Activated CD8-positive, alpha-beta memory T cell treated with anti-CD3 and anti-CD28 coated beads, Interleukin-2, amount 50 U/mL, for 24 hours (primary cell): Measurements from ENCODE around the gene MTHFSD.

Experiments
- DNase-seq: peaks from one replicate; pipeline ENCODE4 v3.0.0-alpha.2; 2020; ENCODE audit errors: extremely low read depth

The MTHFSD gene

DNA sequence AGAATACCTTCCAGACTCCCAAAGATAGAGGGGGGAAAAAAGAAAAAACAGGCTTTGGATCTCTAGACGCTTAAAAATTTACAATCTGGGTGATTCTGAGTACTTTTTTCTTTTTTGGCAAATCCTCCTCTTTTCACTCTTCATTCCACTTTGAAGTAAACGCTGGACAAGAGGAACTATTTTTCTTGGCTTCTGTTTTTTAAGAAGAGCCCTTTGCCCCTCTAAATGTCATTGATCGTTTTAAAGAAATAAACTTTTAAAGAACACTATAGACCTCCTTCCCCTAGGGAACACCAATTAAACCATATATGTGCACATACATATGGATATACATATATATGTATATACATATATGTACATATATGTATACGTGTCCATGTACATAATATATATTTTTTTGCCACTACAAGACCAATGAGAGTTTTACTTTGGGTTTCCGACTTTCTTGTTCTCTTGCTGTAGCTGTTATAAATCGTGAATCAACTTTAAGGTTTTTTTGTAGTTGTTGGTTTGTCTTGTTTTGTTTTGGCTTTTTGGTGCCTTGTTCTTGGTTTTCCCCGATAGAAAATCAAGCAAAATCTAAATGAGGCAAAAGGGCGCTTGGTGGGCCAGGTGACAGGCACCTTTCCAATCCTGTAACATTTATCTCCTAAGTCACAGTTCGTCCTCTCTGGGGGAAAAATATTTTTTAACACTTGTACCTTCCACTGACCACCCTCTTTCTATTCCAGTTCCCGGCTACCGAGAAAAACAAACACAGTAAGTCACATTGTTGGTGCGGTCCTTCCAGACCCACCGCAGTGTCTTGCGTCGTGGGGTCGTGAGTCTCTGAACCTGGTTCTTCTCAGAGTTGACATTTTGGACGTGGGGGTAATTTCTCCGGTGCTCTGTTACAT, 40.3 kb downstream of the MTHFSD start:
- DNase-seq, result no peak

GRCh38 chr16:86513471-86514277, 41.4 kb downstream of the MTHFSD start:
- no peak for DNase-seq

DNA sequence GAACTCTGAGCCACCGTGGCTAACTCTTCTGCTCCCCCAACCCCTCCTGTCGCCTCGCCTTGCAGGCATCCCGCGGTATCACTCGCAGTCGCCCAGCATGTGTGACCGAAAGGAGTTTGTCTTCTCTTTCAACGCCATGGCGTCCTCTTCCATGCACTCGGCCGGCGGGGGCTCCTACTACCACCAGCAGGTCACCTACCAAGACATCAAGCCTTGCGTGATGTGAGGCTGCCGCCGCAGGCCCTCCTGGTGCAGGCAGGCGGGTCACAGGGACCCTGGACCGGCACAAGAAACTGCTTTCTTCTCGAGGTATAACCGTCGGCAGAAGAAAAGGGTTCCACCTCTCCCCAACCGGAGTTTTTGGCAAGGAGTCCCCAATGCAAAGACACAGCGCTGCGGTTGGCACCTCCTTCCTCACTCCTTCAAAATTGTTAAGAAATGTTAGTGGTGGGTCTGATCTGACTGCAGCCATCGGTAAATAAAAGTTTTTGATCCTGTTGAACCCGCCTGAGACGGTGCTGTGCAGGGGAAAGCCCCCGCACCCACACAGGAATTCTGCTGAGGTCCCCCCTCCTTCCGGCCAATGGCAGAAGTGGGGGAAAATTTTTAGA, 42.1 kb downstream of the MTHFSD start:
- no peak for DNase-seq

- no peak for DNase-seq
Observed at GRCh38 chr16:86512301-86512859, 42.7 kb downstream of the MTHFSD start.

GRCh38 chr16:86511317-86512161, 43.5 kb downstream of the MTHFSD start:
- DNase-seq, result no peak

GRCh38 chr16:86510465-86511261, 44.4 kb downstream of the MTHFSD start, which contains the start of gene FOXF1:
TSS of gene FOXF1 (plus strand) at chr16:86510527. CDS start at chr16:86510570, 43 bp downstream.
- DNase-seq, result no peak

DNA sequence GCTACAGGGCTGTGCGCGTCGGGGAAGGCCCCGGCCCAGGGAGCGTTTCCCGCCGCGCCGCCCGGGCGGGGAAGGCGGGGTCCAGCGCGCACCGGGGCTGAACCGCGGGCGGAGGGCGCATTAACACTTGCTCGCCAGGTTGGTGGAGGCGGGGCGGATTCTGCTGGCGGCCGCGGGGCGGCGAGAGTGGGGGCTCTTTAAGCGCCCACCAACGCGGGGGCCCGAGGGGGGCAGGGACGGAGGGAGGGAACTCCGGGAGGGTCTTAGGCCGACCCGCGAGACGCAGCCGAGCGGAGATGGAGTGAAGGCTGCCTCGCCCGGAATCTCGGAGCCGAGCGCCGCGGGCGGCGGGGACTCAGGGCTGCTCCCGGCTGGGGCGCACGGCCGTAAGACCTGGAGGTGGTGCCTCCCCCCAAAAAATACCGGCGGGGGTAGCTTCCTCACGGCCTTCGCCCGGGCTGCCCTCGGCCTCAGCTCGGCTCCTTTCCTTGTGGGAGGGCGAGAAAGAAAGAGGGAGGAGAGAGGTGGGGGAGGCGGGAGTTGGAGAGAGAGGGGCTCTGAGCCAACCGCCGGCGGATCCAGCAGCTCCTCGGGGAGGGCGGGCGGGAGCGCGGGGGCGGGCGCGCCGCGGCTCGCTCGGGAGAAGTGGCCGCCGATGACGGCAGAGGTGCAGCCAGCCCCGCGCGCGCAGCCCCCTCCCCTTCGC, 45.1 kb downstream of the MTHFSD start:
- no peak for DNase-seq

DNA sequence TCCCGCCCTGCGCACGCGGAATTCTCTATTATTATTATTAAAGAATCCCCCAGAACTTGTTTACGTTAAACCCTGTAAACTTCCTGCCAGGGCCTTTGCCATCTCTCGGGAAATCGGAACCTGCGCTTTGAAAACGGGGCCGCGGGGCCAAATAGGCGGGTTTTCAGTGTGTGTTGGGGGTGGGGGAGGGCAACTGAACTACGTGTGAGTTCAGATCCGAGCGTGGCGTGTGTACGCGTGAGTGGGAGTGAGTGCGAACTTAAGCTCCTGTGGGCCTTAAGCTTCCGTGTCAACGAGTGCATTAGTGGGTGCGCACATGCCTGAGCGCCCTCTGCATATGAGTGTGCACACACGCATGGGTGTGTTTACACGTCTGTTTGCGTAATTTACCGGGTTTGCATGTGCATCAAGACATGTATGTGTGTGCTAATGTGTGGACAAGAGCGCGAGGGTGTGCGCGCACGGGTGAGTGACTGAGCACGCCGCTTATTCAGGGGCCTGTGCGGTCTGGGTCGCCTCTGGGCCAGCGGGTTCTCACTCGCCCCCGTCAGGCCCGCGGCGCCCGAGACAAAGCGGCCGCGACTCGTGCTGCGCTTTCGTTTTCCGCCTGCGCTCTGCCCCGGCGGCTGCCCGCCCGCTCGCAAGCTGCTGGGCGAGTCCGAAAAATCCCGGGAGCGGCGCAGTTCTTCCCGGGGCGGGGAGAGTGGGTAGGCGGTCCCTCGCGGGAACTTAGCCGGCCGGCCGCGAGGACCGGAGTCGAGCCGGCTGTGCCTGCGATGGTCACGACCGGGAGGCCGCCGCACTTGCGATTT, 45.9 kb downstream of the MTHFSD start:
- DNase-seq, result no peak

DNA sequence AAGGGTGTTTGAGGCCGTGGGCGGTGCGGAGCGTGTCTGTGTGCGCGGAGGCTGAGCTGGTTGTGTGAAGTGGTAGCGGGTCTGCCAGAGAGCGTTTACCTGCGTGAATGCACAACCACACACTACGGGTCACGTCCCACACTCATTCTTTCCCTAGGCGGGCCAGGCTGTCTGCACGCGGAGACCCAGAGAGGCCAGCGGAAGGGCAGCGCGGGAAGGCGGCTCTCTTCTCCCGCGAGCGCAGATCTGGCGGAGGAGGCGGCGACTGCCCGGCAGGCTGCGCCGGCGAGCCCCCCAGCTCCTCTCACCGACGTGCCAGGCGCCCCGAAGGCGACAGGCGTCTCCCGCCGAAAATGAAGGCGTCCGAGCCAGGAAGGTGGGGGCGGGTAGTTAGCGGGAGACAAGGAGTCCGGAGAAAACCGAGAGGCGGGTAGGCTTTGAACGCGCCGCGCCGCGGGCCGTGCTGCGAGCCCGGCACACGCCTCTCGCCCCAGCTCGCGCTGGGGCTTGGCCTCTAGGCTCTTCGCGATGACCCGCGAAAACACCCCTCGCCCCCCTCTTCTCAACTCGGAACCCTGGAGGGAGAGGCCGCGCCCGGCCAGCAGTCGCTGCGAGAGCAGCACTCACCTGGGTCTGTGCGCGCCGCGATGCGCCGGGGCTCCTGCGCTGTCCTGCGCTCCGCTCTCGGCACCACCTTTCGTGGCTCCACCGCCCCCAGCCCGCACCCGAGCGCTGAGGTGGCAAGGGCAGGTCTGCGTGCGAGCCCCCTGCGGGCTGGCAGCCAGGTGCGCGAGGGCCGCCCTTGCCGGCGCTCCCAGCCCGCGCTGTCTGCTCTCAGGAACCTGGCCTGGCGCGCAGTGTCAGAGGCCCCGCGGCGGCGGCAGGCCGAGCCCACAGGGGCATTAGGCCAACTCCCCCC, 46.7 kb downstream of the MTHFSD start:
- DNase-seq, result no peak

DNA sequence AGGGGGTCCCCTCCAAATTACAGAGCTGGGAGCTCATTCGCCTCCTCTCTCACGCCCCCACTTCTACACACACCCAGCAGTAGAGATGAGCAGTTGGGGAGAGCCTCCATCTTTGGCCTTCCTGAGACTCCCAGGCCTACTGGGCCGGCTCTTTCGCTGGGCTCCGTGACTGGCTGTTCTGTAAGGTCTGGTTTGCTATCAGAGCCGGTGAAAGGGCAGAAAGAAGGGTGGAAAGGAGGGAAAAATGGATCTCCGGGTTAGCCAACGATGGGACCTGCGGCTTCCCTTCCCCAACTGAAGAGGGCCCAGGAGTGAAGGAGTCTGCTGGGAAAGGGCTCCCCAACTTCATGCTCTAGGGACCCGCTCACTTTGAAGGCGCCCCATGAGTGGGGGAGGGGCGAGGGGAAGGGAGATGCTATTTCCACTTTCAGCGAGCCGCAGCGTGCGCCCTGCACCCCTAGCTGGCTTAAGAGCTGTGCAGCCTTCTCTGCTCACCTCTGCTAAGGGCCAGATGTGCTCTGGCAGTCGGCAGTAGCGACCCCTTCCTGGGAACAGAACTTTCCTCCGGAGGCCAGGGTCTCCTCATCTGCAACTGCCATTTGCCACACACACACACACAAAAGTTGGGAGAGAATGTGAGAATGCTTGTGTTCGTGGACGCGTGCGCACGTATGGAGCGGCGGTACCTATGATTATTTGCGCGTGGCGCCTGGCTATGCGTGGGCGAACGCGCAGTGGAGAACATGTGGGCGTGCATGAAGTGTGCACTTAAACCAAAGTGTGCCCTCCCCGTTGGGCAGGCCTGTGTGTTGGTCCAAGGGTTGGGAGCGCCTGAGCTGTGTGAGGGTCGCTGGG, 47.6 kb downstream of the MTHFSD start:
- DNase-seq, result no peak

GRCh38 chr16:86505899-86506864, 48.9 kb downstream of the MTHFSD start:
- DNase-seq, result no peak

- DNase-seq, result no peak
Observed at GRCh38 chr16:86505185-86505898, 49.7 kb downstream of the MTHFSD start.

- DNase-seq, result no peak
Observed at GRCh38 chr16:86504315-86505184, 50.5 kb downstream of the MTHFSD start.

- DNase-seq, result no peak
Observed at GRCh38 chr16:86503830-86504229, 51.2 kb downstream of the MTHFSD start.
